HepG2 (cell line): ENCODE measurements around the gene PLEKHD1. TPM values are rescaled to one million over a fixed set of nuclear protein-coding genes. Genes with fewer than 3 reads are reported as not detected.

Experiments
- ATAC-seq: fragments of 200-7000 bp; cut with Tn5 transposase; 3 replicates; pipeline ENCODE4 v1.9.1; 2020; ENCODE audit warnings: mild to moderate bottlenecking, moderate library complexity
- BruUV-seq: library from RNA; stranded (reverse); fragments of 400-500 nt; replicated peaks from 2 replicates; lab custom pipeline; 2021; lab: Mats Ljungman, UMichigan
- CTCF ChIA-PET: fragments of 300-600 bp; formaldehyde crosslinking; extraction: SDS; loops from one replicate; lab custom pipeline; 2021; ENCODE audit warnings: low total read pairs, inconsistent platforms, low intra/inter-chr PET ratio; lab: Yijun Ruan, JAX
- POLR2A ChIA-PET: fragments of 350-600 bp; sonication (Branson Sonifier 250); formaldehyde crosslinking; loops from one replicate; lab custom pipeline; 2020; ENCODE audit warnings: antibody characterized with exemption, inconsistent platforms; lab: Yijun Ruan, JAX
- DNase-seq: peaks from one replicate; pipeline ENCODE4 v3.0.0-alpha.2; 2015; ENCODE audit warnings: low spot score
- FAIRE-seq: peaks from 3 replicates; lab custom pipeline; 2011; peaks lifted over from hg19 to GRCh38; lab: Jason Lieb, UNC
- H2AFZ ChIP-seq: one replicate; pipeline ENCODE4 v1.6.1; 2011; ENCODE audit warnings: low read length, inconsistent platforms
- H3K27ac ChIP-seq: fragments of 300-600 bp; 3 replicates; pipeline ENCODE4 v1.8.0; 2011; ENCODE audit warnings: mixed run types, mild to moderate bottlenecking, mixed read lengths, low read length, inconsistent platforms; ENCODE audit not compliant: insufficient read depth; ENCODE audit errors: extremely low read length
- H3K27me3 ChIP-seq, 2 experiments: fragments of 200-600 bp in 1 of 2; 2 replicates in 1 of 2; 3 replicates in 1 of 2; pipeline versions ENCODE4 v1.6.0 to v1.8.0; 2011; ENCODE audit warnings: low read length in 2 of 2, mild to moderate bottlenecking in 2 of 2, moderate library complexity in 2 of 2, inconsistent platforms in 1 of 2; ENCODE audit not compliant: insufficient read depth in 2 of 2, control insufficient read depth in 1 of 2
- H3K36me3 ChIP-seq, 2 experiments: fragments of 200-600 bp in 1 of 2; replicated peaks in 1 of 2; 2 replicates in 1 of 2; 3 replicates in 1 of 2; pipeline versions ENCODE4 v1.5.1 to v1.8.0; 2011; ENCODE audit warnings: low read length in 2 of 2, inconsistent platforms in 1 of 2; ENCODE audit not compliant: insufficient read depth in 2 of 2, control insufficient read depth in 1 of 2
- H3K4me1 ChIP-seq: 2 replicates; pipeline ENCODE4 v1.5.1; 2012; ENCODE audit warnings: low read length, inconsistent platforms; ENCODE audit not compliant: insufficient read depth
- H3K4me2 ChIP-seq: 2 replicates; pipeline ENCODE4 v1.6.0; 2011; ENCODE audit warnings: low read depth, low read length, inconsistent platforms
- H3K4me3 ChIP-seq, 3 experiments: fragments of 200-600 bp in 1 of 3; sonication (generic), shearing (Covaris generic) in 1 of 3; replicated peaks in 1 of 3; 2 replicates each; pipeline ENCODE4 v1.5.1; 2011 to 2016; ENCODE audit warnings: low read length in 3 of 3, inconsistent platforms in 2 of 3, low read depth in 2 of 3, mild to moderate bottlenecking in 2 of 3, control low read depth in 1 of 3, mixed read lengths in 1 of 3; ENCODE audit not compliant: insufficient read depth in 1 of 3
- H3K79me2 ChIP-seq: one replicate; pipeline ENCODE4 v1.6.1; 2011; ENCODE audit warnings: low read length, inconsistent platforms; ENCODE audit not compliant: insufficient read depth
- H3K9ac ChIP-seq: 2 replicates; pipeline ENCODE4 v1.6.0; 2011; ENCODE audit warnings: mild to moderate bottlenecking, low read depth, low read length, inconsistent platforms; ENCODE audit not compliant: insufficient read depth
- H3K9me3 ChIP-seq: 2 replicates; pipeline ENCODE4 v1.5.1; 2012; ENCODE audit warnings: mild to moderate bottlenecking, low read length
- H4K20me1 ChIP-seq: 2 replicates; pipeline ENCODE4 v1.6.0; 2011; ENCODE audit warnings: inconsistent platforms, mild to moderate bottlenecking, low read length, moderate library complexity; ENCODE audit not compliant: insufficient read depth
- AHR ChIP-seq: IDR thresholded peaks from 2 replicates; pipeline ENCODE4 v1.6.1; 2018; ENCODE audit warnings: missing genetic modification reagents, missing compliant biosample characterization
- ARID5B ChIP-seq: IDR thresholded peaks from 2 replicates; pipeline ENCODE4 v1.4.0; 2020; ENCODE audit warnings: mild to moderate bottlenecking, missing genetic modification reagents
- CREB3 ChIP-seq: sonication (generic); formaldehyde crosslinking; IDR thresholded peaks from 2 replicates; pipeline ENCODE4 v1.5.0; 2020; ENCODE audit warnings: missing genetic modification reagents
- ETV6 ChIP-seq: sonication (generic); formaldehyde crosslinking; conservative IDR thresholded peaks from 2 replicates; pipeline ENCODE4 v1.4.0; 2020; ENCODE audit warnings: missing genetic modification reagents
- HOXD1 ChIP-seq: sonication (generic); formaldehyde crosslinking; IDR thresholded peaks from 2 replicates; pipeline ENCODE4 v1.5.0; 2020; ENCODE audit warnings: missing genetic modification reagents
- JUNB ChIP-seq: sonication (generic); formaldehyde crosslinking; IDR thresholded peaks from 2 replicates; pipeline ENCODE4 v1.8.0; 2022; ENCODE audit warnings: missing genetic modification reagents, mild to moderate bottlenecking, borderline replicate concordance
- KDM6A ChIP-seq: IDR thresholded peaks from 2 replicates; pipeline ENCODE4 v1.6.1; 2016; ENCODE audit warnings: low read depth
- SIX1 ChIP-seq: sonication (generic); formaldehyde crosslinking; IDR thresholded peaks from 2 replicates; pipeline ENCODE4 v1.4.0; 2020; ENCODE audit warnings: missing genetic modification reagents, borderline replicate concordance
- SMARCE1 ChIP-seq: fragments of 450-650 bp; IDR thresholded peaks from 2 replicates; pipeline ENCODE4 v1.6.1; 2017; ENCODE audit warnings: borderline replicate concordance
- SMYD3 ChIP-seq: sonication (generic); formaldehyde crosslinking; IDR thresholded peaks from 2 replicates; pipeline ENCODE4 v1.8.1; 2023; ENCODE audit warnings: mild to moderate bottlenecking, missing genetic modification reagents
- SP2 ChIP-seq: sonication (generic); formaldehyde crosslinking; IDR thresholded peaks from 2 replicates; pipeline ENCODE4 v1.5.1; 2020; ENCODE audit warnings: mild to moderate bottlenecking, missing genetic modification reagents
- TAF1 ChIP-seq: sonication (generic); formaldehyde crosslinking; IDR thresholded peaks from 2 replicates; pipeline ENCODE4 v1.4.0; 2020; ENCODE audit warnings: missing genetic modification reagents
- TIGD3 ChIP-seq: sonication (generic); formaldehyde crosslinking; IDR thresholded peaks from 2 replicates; pipeline ENCODE4 v1.5.1; 2020; ENCODE audit warnings: mild to moderate bottlenecking, missing genetic modification reagents, borderline replicate concordance
- ZEB1 ChIP-seq: IDR thresholded peaks from 2 replicates; pipeline ENCODE4 v1.6.1; 2012; ENCODE audit warnings: mild to moderate bottlenecking, low read depth, inconsistent platforms; ENCODE audit not compliant: insufficient replicate concordance
- ZNF24 ChIP-seq: fragments of 450-650 bp; IDR thresholded peaks from 2 replicates; pipeline ENCODE4 v1.6.1; 2017; ENCODE audit warnings: antibody characterized with exemption, mild to moderate bottlenecking
- ZNF256 ChIP-seq: sonication (generic); formaldehyde crosslinking; conservative IDR thresholded peaks from 2 replicates; pipeline ENCODE4 v1.4.0; 2020; ENCODE audit warnings: missing genetic modification reagents
- ZNF33A ChIP-seq: sonication (generic); formaldehyde crosslinking; IDR thresholded peaks from 2 replicates; pipeline ENCODE4 v1.5.1; 2020; ENCODE audit warnings: missing genetic modification reagents, mild to moderate bottlenecking, moderate library complexity, borderline replicate concordance
- ZNF383 ChIP-seq: sonication (generic); formaldehyde crosslinking; IDR thresholded peaks from 2 replicates; pipeline ENCODE4 v1.4.0; 2020; ENCODE audit warnings: missing genetic modification reagents, mild to moderate bottlenecking, borderline replicate concordance
- ZNF589 ChIP-seq: sonication (generic); formaldehyde crosslinking; conservative IDR thresholded peaks from 2 replicates; pipeline ENCODE4 v1.8.0; 2022; ENCODE audit warnings: mild to moderate bottlenecking, moderate library complexity, missing genetic modification reagents
- ZNF879 ChIP-seq: sonication (generic); formaldehyde crosslinking; IDR thresholded peaks from 2 replicates; pipeline ENCODE4 v1.8.1; 2023; ENCODE audit warnings: missing genetic modification reagents
- WGBS: methylation state at CpG from one replicate; pipeline ENCODE4 v1.1.6; 2017; ENCODE audit warnings: low lambda C conversion rate; 5-methylcytosine and 5-hydroxymethylcytosine counted together
- in situ Hi-C: cut with HindIII; loops from 2 replicates; pipeline ENCODE4 v1.10.0; 2017; ENCODE audit warnings: low pct_unique_long_range_greater_than_20kb; ENCODE audit not compliant: extremely low pct_ligation_motif_present
- intact Hi-C: fragments of 100-400 bp; cut with micrococcal nuclease; formaldehyde crosslinking; loops from one replicate; pipeline ENCODE4 v1.10.0; 2022; ENCODE audit not compliant: unreplicated experiment
- polyA plus RNA-seq, 8 experiments: library from polyadenylated mRNA; depleted of rRNA in 3 of 8; stranded (reverse) in 7 of 8; unstranded in 1 of 8; fragments of >200 nt; fragmentation: Illumina TruSeq in 4 of 8; extraction: Trizol in 4 of 8; gene quantifications; 2 replicates each; pipeline versions ENCODE4 v1.2.1 to v1.2.3, GENCODE V29; 2011 to 2016; ENCODE audit warnings: low read depth in 4 of 8, missing spikeins in 1 of 8, mixed read lengths in 1 of 8; ENCODE audit not compliant: insufficient read depth in 1 of 8
- total RNA-seq, 5 experiments: library from RNA; depleted of rRNA; stranded (reverse); fragments of >200 nt; fragmentation: Illumina TruSeq; extraction: Trizol; gene quantifications; 2 replicates each; pipeline ENCODE4 v1.2.3, GENCODE V29; 2016; ENCODE audit warnings: low read depth in 1 of 5

PLEKHD1 gene
- total and polyA plus RNA-seq, 2 of the 13 experiments (the other 11 are each of a cell fraction or from before 2014, with no cell fraction given), result 0.01 TPM; not detected in 1

GRCh38 chr14:69458350-69458749 lies 26.2 kb upstream of the PLEKHD1 start:
- TF ChIP-seq CREB3 (CRISPR knock-in tag) (no peak), ZNF589 (CRISPR knock-in tag) (no peak), SMYD3 (CRISPR knock-in tag) (no peak), TIGD3 (CRISPR knock-in tag) (no peak), ZNF383 (CRISPR knock-in tag) (no peak), ZNF256 (CRISPR knock-in tag) (no peak), ZEB1 (no peak), ARID5B (CRISPR knock-in tag) (no peak), ZNF24 (no peak), SIX1 (CRISPR knock-in tag) (no peak), HOXD1 (CRISPR knock-in tag) (no peak), SMARCE1 (no peak), ETV6 (no peak), AHR (CRISPR knock-in tag) (no peak), JUNB (CRISPR knock-in tag) (no peak), SP2 (CRISPR knock-in tag) (no peak), TAF1 (CRISPR knock-in tag) (no peak), ZNF879 (no peak), ZNF33A (CRISPR knock-in tag) (no peak), KDM6A (no peak)
- TF ChIP-seq, all 625 proteins: peak for 0
- Histone ChIP-seq H3K79me2 (no peaks in the 10 kb centered on the region), H3K9ac (no peak overlapping the region), H3K27me3 (no peaks in the 10 kb centered on the region), H3K9me3 (no peaks in the 10 kb centered on the region), H3K4me2 (no peak overlapping the region), H3K4me3 (no peak overlapping the region), H3K4me1 (no peaks in the 10 kb centered on the region), H3K27ac (no peak overlapping the region), H3K36me3 (peaks cover 13 to 55% of the 10 kb centered on the region in 2 experiments), H4K20me1 (no peaks in the 10 kb centered on the region), H2AFZ (no peak overlapping the region)
- DNase-seq, result no peak
- ChIA-PET POLR2A (interaction anchor here (1.6 kb wide), 1 partner anchor 60 kb away, joined by 4 read pairs; the partner anchor contains the start of genes ERH and SLC39A9), CTCF (no interaction called here)
- FAIRE-seq, result no peak
- intact Hi-C loops (no loop called here), in situ Hi-C loops (no loop called here)
- no peak for ATAC-seq
- 89% methylated on average over 10 of the region's 11 CpGs for WGBS
- BruUV-seq, result no TSS peak
